RWPE2 (cell line): Measurements from ENCODE around the gene NDE1.
"Not testable (repeated sequence)": the region's sequence is repeated elsewhere in the genome, so short reads cannot be mapped to it uniquely, and the experiment has no call there.

ENCODE experiments used
- ATAC-seq: fragments of 200-7000 bp; cut with Tn5 transposase; 3 replicates; pipeline ENCODE4 v1.9.1; 2021; ENCODE audit warnings: low read depth
- DNase-seq: peaks from one replicate; pipeline ENCODE4 v3.0.0-alpha.2; 2020; ENCODE audit warnings: low spot score
- H3K27ac ChIP-seq: fragments of 450-650 bp; 2 replicates; pipeline ENCODE4 v1.5.1; 2017; ENCODE audit warnings: mild to moderate bottlenecking; ENCODE audit not compliant: poor library complexity, severe bottlenecking
- H3K27me3 ChIP-seq: fragments of 250-450 bp; sonication (Bioruptor Pico); 2 replicates; pipeline ENCODE4 v1.5.1; 2021; ENCODE audit warnings: mild to moderate bottlenecking, moderate library complexity; ENCODE audit not compliant: insufficient read depth, poor library complexity, severe bottlenecking
- H3K36me3 ChIP-seq: fragments of 250-450 bp; sonication (Bioruptor Pico); 2 replicates; pipeline ENCODE4 v1.5.1; 2020; ENCODE audit warnings: low read depth, mild to moderate bottlenecking, moderate library complexity
- H3K4me1 ChIP-seq: fragments of 250-450 bp; sonication (Bioruptor Pico); 2 replicates; pipeline ENCODE4 v1.5.1; 2021; ENCODE audit warnings: mild to moderate bottlenecking, moderate library complexity; ENCODE audit not compliant: insufficient read depth, poor library complexity, severe bottlenecking
- H3K4me3 ChIP-seq: fragments of 250-450 bp; sonication (Bioruptor Pico); 2 replicates; pipeline ENCODE4 v1.5.1; 2021; ENCODE audit warnings: mild to moderate bottlenecking, moderate library complexity; ENCODE audit not compliant: severe bottlenecking
- H3K9me3 ChIP-seq: fragments of 250-450 bp; sonication (Bioruptor Pico); 2 replicates; pipeline ENCODE4 v1.5.1; 2021; ENCODE audit warnings: mild to moderate bottlenecking, moderate library complexity; ENCODE audit not compliant: severe bottlenecking
- CTCF ChIP-seq: fragments of 450-650 bp; IDR thresholded peaks from one replicate; pipeline ENCODE4 v1.5.1; 2017; ENCODE audit warnings: mild to moderate bottlenecking, moderate library complexity; ENCODE audit not compliant: poor library complexity, severe bottlenecking

Gene NDE1

DNA sequence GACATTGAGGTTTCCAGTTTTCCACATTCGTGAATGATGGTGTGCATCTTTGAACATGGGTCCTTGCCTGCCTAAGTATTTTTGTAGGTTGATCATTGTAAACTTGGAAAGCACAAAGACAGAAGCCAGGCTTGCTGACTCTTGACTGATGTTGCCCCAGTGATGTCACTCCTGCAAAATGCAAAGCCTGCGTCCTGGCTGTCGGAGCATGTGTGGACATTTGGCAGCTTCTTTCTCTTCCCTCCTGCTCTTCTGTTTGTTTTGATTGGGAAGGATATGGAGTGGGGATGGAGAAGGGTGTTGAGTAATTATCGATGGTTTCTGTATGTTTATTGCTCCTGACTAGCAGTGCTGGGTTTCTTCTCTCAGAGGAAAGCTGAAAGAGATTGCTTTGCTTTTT, 3.2 kb downstream of the NDE1 start:
- ATAC-seq (peak; percentile 44), DNase-seq (no peak)
- H3K9me3 ChIP-seq: no peaks in the 10 kb centered on the region
- peaks cover 23% of the 10 kb centered on the region for H3K4me1 ChIP-seq
- no peak overlapping the region for H3K4me3 ChIP-seq
- no peaks in the 10 kb centered on the region for H3K27me3 ChIP-seq
- H3K27ac ChIP-seq: peak overlapping the region; percentile 99
- no peak for TF ChIP-seq CTCF
- peaks cover 60% of the 10 kb centered on the region for H3K36me3 ChIP-seq

GRCh38 chr16:15654591-15654990, 4.5 kb downstream of the NDE1 start:
- no peak overlapping the region for H3K27ac ChIP-seq
- DNase-seq: no peak
- ATAC-seq: no peak
- H3K4me1 ChIP-seq: peaks cover 21% of the 10 kb centered on the region
- no peak for TF ChIP-seq CTCF
- peaks cover 68% of the 10 kb centered on the region for H3K36me3 ChIP-seq
- no peaks in the 10 kb centered on the region for H3K27me3 ChIP-seq
- H3K4me3 ChIP-seq: no peak overlapping the region
- no peaks in the 10 kb centered on the region for H3K9me3 ChIP-seq

DNA sequence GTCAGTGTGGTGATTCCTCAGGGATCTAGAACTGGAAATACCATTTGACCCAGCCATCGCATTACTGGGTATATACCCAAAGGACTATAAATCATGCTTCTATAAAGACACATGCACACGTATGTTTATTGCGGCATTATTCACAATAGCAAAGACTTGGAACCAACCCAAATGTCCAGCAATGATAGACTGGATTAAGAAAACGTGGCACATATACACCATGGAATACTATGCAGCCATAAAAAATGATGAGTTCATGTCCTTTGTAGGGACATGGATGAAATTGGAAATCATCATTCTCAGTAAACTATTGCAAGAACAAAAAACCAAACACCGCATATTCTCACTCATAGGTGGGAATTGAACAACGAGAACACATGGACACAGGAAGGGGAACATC, 5.5 kb downstream of the NDE1 start:
- H3K27ac ChIP-seq, ATAC-seq, H3K9me3 ChIP-seq, DNase-seq, H3K4me3 ChIP-seq, H3K27me3 ChIP-seq: not testable (repeated sequence)
- H3K4me1 ChIP-seq: peaks cover 21% of the 10 kb centered on the region
- peaks cover 73% of the 10 kb centered on the region for H3K36me3 ChIP-seq

DNA sequence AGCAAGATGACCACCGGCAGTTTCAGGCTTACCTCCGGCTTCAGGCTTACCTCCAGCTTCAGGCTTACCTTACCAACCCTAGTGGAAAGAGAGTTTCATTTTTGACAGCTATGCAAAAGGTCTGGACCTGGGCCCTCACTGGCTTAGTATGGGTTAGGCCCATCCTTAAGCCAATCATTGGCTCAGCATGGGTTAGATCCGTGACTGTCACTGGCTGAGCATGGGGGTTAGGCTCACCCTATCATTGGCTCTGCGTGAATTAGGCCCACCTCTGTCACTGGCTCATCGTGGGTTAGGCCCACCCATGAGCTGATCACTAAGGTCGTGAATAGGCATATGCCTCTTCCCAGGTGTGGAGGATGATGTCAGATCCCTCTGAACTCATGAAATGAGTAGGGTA, 8.1 kb downstream of the NDE1 start:
- Histone ChIP-seq H3K27ac (no peak overlapping the region), H3K4me1 (peaks cover 3% of the 10 kb centered on the region), H3K36me3 (peaks cover 65% of the 10 kb centered on the region), H3K9me3 (no peaks in the 10 kb centered on the region), H3K27me3 (no peaks in the 10 kb centered on the region), H3K4me3 (no peak overlapping the region)
- no peak for ATAC-seq
- no peak for DNase-seq
- TF ChIP-seq CTCF: no peak

GRCh38 chr16:15658556-15658955, 8.5 kb downstream of the NDE1 start:
- H3K36me3 ChIP-seq: peaks cover 65% of the 10 kb centered on the region
- no peak overlapping the region for H3K4me3 ChIP-seq

More at GRCh38 chr16:15658556-15658955, 8.5 kb downstream of the NDE1 start:
- no peaks in the 10 kb centered on the region for H3K4me1 ChIP-seq
- no peak for TF ChIP-seq CTCF
- no peaks in the 10 kb centered on the region for H3K9me3 ChIP-seq
- ATAC-seq (no peak), DNase-seq (no peak)
- H3K27me3 ChIP-seq: no peaks in the 10 kb centered on the region
- H3K27ac ChIP-seq: no peak overlapping the region
